GM18499 (cell line): ENCODE measurements around the gene CLCN6.

Experiments used
- ATAC-seq: cut with Tn5 transposase; IDR thresholded peaks from one replicate; pipeline ENCODE4 v1.9.1; 2021; ENCODE audit warnings: moderate number of reproducible peaks; ENCODE audit not compliant: insufficient read depth, unreplicated experiment

CLCN6 gene

DNA sequence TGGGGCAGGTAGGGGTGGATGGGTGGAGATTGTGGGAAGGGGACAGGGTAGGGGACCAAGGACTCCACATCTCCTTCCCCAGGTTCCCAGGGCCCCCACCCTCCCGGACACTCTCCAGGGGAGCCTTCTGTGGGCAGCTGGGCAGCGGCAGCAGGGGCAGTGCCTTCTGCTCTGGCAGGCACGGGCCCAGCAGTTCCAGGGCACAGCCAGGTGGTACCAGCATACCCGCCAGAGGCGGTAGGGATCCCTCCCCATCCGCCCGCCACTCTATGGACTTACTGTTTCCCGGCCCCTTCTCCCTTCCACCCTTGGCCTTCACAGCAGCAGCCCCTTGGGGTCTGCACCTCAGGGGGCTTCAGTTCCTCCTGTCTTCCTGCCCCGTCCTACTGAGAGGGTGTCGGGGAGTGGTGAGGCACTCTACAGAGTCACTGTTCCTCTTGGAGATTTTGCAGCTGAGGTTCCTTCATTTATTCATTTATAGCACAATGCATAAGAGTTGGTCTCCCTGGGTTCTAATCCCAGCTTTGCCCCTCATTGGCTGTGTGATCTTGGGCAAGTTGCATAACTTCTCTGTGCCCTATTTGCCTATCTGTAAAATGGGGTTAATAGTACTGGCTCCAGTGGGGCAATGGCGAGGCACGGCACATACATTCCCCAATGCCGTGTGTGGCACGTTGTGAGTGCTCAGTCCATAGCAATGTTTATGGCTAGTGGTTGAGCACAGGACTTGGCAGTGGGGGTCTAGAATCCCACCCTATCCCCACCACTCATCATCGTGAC is 27.0 kb upstream of the CLCN6 start:
- no peak for ATAC-seq

- no peak for ATAC-seq
Observed at GRCh38 chr1:11779715-11780379, 26.1 kb upstream of the CLCN6 start.

GRCh38 chr1:11780380-11781147 is 25.4 kb upstream of the CLCN6 start:
- no peak for ATAC-seq

DNA sequence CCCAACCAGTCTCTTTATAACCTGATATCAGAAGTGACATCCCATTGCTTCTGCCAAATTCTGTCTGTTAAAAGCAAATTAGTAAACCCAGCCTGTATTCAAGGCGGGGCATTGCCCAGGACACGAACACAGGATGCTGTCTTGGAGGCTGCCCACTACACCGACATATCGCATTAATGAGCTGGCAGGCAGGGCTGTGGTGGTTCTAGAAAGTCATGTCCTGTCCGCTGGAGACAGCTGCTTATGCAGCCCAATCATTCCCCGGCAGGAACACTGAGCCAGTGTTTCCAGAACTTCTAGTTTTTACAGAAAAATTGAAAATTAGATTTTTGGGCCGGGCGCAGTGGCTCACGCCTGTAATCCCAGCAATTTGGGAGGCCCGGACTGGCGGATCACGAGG is 24.7 kb upstream of the CLCN6 start:
- no peak for ATAC-seq

DNA sequence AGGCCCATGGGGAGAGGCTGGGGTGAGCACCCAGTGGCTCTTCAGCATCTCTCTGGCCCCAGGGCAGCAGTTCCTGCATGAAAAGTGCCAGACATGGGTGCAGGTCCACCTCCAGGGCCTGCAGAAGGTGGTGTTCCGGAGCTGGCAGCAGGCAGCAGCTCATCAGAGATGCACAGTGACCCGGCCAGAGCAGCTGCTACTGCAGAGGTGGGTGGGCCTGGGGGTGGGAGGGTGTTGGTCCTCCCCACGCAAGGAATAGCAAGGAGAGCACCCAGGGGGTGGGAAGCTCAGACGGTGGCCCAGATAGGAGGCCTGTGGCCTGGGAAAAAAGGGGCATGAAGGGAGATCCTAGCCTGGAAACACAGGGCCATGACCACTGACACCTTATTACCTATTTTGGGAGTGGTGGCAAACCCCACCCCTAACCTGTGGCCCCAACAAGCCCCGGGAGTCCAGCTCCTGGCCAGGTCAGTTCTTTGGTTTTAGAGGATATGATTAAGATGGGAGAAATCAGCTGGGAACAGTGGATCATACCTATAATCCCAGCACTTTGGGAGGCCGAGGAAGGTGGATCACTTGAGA is 23.8 kb upstream of the CLCN6 start:
- ATAC-seq = no peak

DNA sequence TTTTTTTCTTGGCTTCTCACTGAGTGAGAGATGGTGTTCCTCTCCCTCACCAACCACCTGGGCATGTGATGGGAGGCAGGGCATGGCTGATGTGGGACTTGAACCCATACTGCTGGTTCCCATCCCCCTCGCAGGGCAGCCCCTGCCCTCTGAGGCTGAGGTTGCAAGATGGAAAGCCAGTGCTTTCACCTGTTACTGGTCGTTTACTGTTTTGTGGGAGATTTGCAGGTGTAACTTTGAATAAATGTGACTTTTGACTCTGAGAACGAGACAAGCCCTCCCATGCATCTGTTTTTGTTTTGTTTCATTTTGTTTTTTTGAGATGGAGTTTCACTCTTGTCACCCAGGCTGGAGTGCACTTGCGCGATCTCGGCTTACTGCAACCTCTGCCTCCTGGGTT is 22.4 kb upstream of the CLCN6 start:
- ATAC-seq = no peak

DNA sequence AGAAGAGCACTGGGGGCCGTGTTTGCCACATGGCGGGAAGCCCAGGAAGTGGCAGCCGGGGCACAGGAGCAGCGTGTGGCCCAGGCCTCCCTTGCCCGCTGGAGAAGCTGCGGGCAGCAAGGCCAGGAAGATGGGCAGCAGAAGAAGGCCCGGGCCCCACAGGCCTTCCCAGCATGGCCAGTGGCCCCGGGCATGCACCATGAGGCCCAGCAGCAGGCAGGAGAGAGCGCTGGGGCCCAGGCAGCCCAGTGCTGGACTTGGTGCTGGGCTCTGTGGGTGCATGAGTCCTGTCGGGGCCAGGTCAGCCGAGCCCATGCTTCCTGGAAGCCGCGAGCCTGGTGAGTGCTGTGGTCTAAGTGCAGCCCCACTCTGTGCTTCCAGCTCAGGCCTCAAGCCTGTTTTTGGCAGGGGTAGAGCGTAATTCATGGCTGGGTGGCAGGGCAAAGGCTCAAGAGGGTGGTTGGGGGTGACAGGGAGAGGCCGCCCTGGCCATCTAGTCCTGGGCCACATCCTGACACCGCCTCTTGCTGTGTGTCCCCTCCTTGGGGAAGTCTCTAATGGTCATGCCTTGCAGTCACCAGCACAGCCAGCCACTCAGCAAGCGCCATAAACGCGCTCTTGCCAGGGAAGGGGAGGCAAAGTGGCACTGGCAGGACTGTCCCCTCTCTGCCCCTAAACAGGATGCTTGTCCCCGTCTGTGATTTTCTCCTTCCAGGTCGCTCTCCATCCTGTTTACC is 21.6 kb upstream of the CLCN6 start:
- no peak for ATAC-seq

GRCh38 chr1:11784993-11785769 is 20.8 kb upstream of the CLCN6 start:
- ATAC-seq = no peak

- no peak for ATAC-seq
Observed at GRCh38 chr1:11786168-11786567, 19.8 kb upstream of the CLCN6 start.

GRCh38 chr1:11787251-11787803 is 18.7 kb upstream of the CLCN6 start:
- no peak for ATAC-seq

DNA sequence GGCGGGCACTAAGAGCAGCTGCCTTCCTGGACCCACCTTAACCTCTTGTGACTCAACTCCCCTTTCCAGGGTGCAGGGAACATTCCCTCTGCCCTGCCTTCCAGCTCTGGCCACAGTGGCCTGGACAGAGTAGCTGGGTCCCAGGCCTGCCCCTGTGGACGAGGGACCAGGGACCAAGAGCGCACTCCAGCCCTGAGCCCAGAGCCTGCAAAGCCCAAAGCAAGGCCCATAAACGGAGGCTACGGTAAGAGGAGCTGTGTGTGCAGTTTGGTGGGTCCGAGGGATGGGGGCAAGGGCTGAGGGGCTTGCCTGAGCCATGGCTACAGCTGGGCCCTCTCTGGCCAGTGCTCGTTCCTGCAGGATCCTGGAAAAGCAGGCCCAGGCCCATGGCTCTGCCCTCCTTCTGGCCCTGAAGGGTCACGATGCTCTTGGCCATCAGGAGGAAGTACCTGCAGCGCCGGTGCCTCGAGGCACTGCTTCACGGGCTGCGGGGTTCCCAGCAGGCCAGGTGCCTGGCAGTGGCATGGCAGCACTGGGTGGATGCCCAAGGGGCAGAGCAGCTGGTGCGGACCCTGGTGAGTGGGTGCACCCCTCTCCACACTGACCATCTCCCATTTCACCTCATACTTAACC is 18.1 kb upstream of the CLCN6 start:
- ATAC-seq = no peak

DNA sequence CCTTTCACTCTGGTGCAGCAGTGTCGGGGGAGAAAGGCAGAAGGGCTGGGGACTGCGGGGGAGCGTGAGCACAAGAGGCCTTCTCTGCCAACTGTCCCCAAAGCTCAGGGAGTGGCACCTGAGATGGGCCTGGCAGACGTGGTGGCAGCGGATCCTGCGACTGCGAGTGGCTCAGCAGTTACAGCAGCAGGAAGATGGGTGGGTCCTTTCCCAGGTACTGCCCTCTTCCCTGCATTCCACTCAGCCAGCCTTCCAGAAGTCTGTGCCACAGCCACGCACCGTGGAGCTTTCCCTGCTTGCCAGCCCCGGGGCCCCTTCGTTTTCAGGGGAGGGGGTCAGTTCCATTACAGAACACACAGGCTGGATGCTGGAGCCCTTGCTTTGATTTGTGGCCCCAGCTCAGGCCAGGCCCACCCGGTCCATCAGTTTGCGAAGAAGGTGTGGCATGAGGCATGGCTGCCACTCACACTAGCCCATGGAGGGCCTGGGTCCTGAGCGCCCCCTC is 17.4 kb upstream of the CLCN6 start:
- no peak for ATAC-seq

DNA sequence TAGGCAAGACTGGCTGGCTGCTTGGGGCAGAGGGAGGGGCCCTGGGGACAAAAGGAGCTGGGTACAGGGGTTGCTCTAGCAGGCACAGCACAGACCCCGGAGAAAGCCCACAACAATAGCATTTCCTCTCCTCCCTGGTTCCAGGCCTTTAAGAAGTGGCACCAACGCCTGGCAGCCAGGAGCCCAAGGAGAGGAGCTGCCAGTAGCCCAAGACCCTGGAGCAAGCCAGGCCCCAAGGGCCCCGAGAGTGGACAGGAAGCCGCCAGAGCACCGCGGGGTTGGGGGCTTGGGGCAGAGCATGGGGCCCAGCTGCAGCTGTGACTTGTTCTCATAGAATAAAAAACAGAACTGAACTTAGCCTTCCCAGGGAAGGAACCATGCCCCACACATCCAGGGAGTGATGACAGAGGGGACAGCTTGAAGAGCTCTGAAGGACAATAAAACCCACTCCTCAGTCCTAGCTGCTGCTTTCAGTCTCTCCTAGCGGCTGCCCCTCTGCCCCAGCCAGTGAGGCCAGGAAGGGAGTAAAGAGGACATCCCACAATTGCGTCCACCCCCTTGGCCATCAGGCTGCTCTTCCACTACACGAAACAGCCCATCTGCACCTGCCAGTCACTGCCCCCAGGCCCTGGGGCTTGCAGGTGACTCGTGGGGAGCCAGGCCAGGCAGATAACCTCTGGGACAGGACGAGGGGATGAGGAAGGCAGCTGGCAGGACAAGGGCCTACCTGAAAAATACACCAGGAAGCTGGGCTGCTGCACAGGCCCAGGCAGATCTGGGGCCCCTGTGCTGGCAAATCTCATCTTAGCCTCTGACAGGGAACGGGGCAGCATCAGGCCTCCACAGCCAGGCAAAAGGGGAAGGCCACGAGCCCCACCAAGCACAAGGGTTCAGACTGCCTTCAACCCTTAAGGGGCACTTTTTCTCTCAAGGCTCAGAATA is 16.6 kb upstream of the CLCN6 start:
- ATAC-seq = no peak

DNA sequence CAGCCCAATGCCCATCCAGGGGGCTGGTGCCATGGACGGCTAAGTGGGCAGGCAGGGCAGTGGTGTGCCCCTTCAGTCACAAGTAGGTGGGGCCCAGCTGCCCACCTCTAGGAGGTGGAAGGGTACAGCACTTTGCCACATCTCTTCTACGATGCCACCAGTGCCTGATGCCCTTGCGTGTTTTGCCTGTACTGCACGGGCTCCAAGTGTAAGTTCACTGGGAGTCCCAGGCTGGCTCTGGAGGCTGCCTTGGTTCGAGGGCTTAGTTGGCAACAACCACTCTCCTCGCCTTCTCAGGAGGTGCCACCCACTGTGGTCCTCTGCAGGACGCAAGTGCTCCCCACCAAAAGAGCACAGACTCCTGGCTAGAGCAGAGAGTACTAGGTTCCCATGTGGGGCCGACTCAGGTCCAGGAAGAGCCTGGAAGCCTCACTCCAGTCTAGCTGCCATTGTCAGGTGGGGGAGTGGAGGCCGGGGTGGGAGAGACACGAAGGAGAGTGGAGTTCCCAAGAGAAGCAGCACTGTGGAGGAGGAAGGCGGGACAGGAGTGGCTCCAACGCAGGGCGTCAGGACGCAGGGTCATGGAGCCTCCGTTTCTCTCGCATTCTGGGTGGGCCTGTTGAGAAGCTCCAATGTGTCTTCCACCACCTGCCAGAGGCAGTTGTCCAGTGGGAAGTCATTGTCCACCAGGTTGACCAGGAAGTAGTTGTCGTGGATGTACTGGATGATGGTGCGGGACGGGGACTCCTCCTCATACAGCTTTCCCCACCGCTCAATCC is 15.7 kb upstream of the CLCN6 start:
- ATAC-seq = no peak

DNA sequence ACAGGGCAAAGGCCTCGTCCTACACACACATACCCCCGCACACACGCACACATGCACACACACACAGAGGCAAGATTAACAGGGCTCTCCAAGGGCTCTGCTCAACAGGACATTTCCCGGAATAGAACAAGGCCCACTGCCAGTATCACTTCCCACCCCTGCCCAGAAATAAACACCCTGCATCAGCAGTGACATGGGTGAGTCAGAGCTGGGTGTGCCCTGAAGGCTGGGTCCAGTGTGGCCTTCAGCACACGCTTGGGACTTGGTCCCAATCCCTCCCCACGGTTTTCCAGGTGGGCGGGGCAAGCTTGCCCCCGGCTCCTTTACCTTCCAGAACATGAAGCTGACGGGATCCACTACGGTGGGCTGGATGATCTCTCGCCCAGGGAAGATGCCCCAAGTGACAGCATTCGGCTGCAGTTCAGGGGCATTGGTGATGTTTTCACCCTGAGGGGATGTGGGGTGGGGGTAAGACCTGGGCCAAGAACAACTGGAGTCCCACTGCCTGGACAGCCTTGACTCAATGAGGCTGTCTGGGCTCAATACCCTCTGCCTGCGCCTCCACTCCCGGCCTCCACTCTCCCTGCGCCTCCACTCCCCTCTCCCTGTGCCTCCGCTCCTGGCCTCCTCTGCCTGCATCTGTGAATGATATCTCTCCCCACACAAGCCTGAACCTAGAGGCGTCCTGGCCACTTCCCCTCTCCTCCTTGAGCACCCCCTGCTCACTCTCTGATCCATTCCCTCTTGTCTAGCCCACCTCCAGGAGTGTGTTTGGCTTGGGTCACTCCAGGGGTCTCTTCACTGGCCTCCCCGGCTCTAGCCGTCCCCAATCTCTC is 14.9 kb upstream of the CLCN6 start:
- no peak for ATAC-seq

DNA sequence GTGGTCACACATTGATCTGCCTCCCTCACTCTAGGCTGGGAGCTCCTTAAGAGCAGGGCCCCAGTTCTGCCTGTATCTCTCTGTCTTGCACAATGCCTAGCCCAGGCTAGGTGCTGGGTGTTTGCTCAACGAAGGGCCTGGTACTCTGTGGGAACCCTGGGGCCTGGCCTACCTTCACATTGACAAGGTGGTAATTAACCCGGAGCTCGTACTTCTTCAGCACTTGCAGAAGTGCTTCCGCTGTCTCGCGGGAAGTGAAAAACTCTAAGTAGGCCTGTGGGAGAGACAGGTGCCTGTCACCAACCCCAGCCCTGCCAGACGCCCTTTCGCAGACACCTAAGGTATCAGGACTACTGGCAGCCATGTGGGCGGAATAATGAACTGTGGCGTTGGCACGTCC is 13.9 kb upstream of the CLCN6 start:
- ATAC-seq = no peak
